Trophoblast cell (in vitro differentiated cells and primary cell): ENCODE results near the gene BTAF1.

ENCODE experiments used
- DNase-seq, 2 donors: peaks; one replicate each; pipeline ENCODE4 v3.0.0-alpha.2; 2016
- H2AFZ ChIP-seq: 2 replicates; pipeline ENCODE4 v1.6.1; 2013; ENCODE audit warnings: low read length, moderate library complexity, mild to moderate bottlenecking; ENCODE audit not compliant: insufficient read depth, poor library complexity
- H2AK5ac ChIP-seq: 2 replicates; pipeline ENCODE4 v1.6.1; 2013; ENCODE audit warnings: mild to moderate bottlenecking, low read length
- H2BK120ac ChIP-seq: 2 replicates; pipeline ENCODE4 v1.6.1; 2013; ENCODE audit warnings: low read length, mild to moderate bottlenecking, moderate library complexity; ENCODE audit not compliant: insufficient read depth, poor library complexity
- H2BK12ac ChIP-seq: 2 replicates; pipeline ENCODE4 v1.6.1; 2013; ENCODE audit warnings: mild to moderate bottlenecking, low read length, moderate library complexity
- H2BK5ac ChIP-seq: 2 replicates; pipeline ENCODE4 v1.6.1; 2013; ENCODE audit warnings: low read length, low read depth, moderate library complexity, mild to moderate bottlenecking; ENCODE audit not compliant: poor library complexity
- H3K14ac ChIP-seq: 2 replicates; pipeline ENCODE4 v1.6.1; 2013; ENCODE audit warnings: mild to moderate bottlenecking, low read length
- H3K18ac ChIP-seq: 2 replicates; pipeline ENCODE4 v1.6.1; 2013; ENCODE audit warnings: mild to moderate bottlenecking, low read length
- H3K23ac ChIP-seq: 2 replicates; pipeline ENCODE4 v1.6.1; 2013; ENCODE audit warnings: low read length
- H3K27ac ChIP-seq: 2 replicates; pipeline ENCODE4 v1.5.1; 2013; ENCODE audit warnings: low read depth, mild to moderate bottlenecking, inconsistent platforms, low read length, moderate library complexity
- H3K27me3 ChIP-seq: 2 replicates; pipeline ENCODE4 v1.6.1; 2013; ENCODE audit warnings: inconsistent platforms, mild to moderate bottlenecking, low read length, moderate library complexity; ENCODE audit not compliant: insufficient read depth
- H3K36me3 ChIP-seq, 2 experiments: 1 replicate in 1 of 2; 2 replicates in 1 of 2; pipeline ENCODE4 v1.6.1; 2013; ENCODE audit warnings: low read length in 2 of 2, mild to moderate bottlenecking in 2 of 2, moderate library complexity in 1 of 2; ENCODE audit not compliant: insufficient read depth in 2 of 2, control insufficient read depth in 1 of 2
- H3K4ac ChIP-seq: 2 replicates; pipeline ENCODE4 v1.6.1; 2013; ENCODE audit warnings: low read depth, mild to moderate bottlenecking, low read length, moderate library complexity
- H3K4me1 ChIP-seq, 2 experiments: 1 replicate in 1 of 2; 2 replicates in 1 of 2; pipeline ENCODE4 v1.6.1; 2013; ENCODE audit warnings: low read length in 2 of 2, mild to moderate bottlenecking in 2 of 2, moderate library complexity in 1 of 2; ENCODE audit not compliant: insufficient read depth in 2 of 2, control insufficient read depth in 1 of 2
- H3K4me2 ChIP-seq: 2 replicates; pipeline ENCODE4 v1.6.1; 2013; ENCODE audit warnings: inconsistent platforms, mild to moderate bottlenecking, low read length, moderate library complexity
- H3K4me3 ChIP-seq: 2 replicates; pipeline ENCODE4 v1.5.1; 2013; ENCODE audit warnings: mild to moderate bottlenecking, low read depth, low read length, inconsistent platforms
- H3K79me1 ChIP-seq: one replicate; pipeline ENCODE4 v1.6.1; 2013; ENCODE audit warnings: low read length
- H3K79me2 ChIP-seq: 2 replicates; pipeline ENCODE4 v1.6.1; 2013; ENCODE audit warnings: low read length, mild to moderate bottlenecking; ENCODE audit not compliant: control insufficient read depth, insufficient read depth, poor library complexity
- H3K9ac ChIP-seq: 2 replicates; pipeline ENCODE4 v1.6.1; 2013; ENCODE audit warnings: mild to moderate bottlenecking, low read length
- H3K9me3 ChIP-seq: 2 replicates; pipeline ENCODE4 v1.6.1; 2013; ENCODE audit warnings: low read depth, mild to moderate bottlenecking, control low read depth, inconsistent platforms, low read length; ENCODE audit not compliant: insufficient read depth
- H4K12ac ChIP-seq: 2 replicates; pipeline ENCODE4 v1.6.1; 2013; ENCODE audit warnings: low read depth, mild to moderate bottlenecking, low read length, moderate library complexity
- H4K8ac ChIP-seq: 2 replicates; pipeline ENCODE4 v1.6.1; 2013; ENCODE audit warnings: low read depth, mild to moderate bottlenecking, low read length, moderate library complexity
- H4K91ac ChIP-seq: one replicate; pipeline ENCODE4 v1.6.1; 2013; ENCODE audit warnings: low read depth, mild to moderate bottlenecking, low read length, moderate library complexity
- WGBS: extraction: QIAGEN DNeasy Blood & Tissue Kit; methylation state at CpG from one replicate; pipeline ENCODE4 v1.1.7; 2013; ENCODE audit warnings: missing lambda C conversion rate; ENCODE audit not compliant: insufficient read length, insufficient coverage; ENCODE audit errors: extremely low coverage; 5-methylcytosine and 5-hydroxymethylcytosine counted together

The BTAF1 gene

GRCh38 chr10:92068900-92069299, 145.3 kb downstream of the BTAF1 start:
- Histone ChIP-seq H3K4me1 (no peaks in the 10 kb centered on the region), H3K79me1 (no peaks in the 10 kb centered on the region), H3K4me3 (no peak overlapping the region), H3K4ac (no peak overlapping the region), H4K8ac (no peak overlapping the region), H4K12ac (no peak overlapping the region), H2BK12ac (no peak overlapping the region), H3K27me3 (no peaks in the 10 kb centered on the region), H3K79me2 (no peaks in the 10 kb centered on the region), H3K9me3 (no peaks in the 10 kb centered on the region), H2AK5ac (no peak overlapping the region), H4K91ac (no peak overlapping the region), H3K23ac (no peak overlapping the region), H3K14ac (no peak overlapping the region), H3K27ac (no peak overlapping the region), H3K36me3 (no peaks in the 10 kb centered on the region), H2BK120ac (no peak overlapping the region), H3K9ac (no peak overlapping the region), H2AFZ (no peak overlapping the region), H3K4me2 (no peak overlapping the region), H2BK5ac (no peak overlapping the region), H3K18ac (no peak overlapping the region)
- DNase-seq: no peak
- no CpG with 5 or more reads among the region's 1 CpG for WGBS

GRCh38 chr10:92074126-92074887, 150.7 kb downstream of the BTAF1 start:
- no peak overlapping the region for H2BK12ac ChIP-seq
- no peaks in the 10 kb centered on the region for H3K27me3 ChIP-seq
- H4K12ac ChIP-seq: no peak overlapping the region
- no peak overlapping the region for H3K18ac ChIP-seq
- H3K27ac ChIP-seq: no peak overlapping the region
- H3K9me3 ChIP-seq: no peaks in the 10 kb centered on the region
- H3K23ac ChIP-seq: no peak overlapping the region
- H2AK5ac ChIP-seq: no peak overlapping the region
- no peak overlapping the region for H4K8ac ChIP-seq
- H3K14ac ChIP-seq: no peak overlapping the region
- H3K79me2 ChIP-seq: no peaks in the 10 kb centered on the region
- H3K79me1 ChIP-seq: no peaks in the 10 kb centered on the region
- H2BK120ac ChIP-seq: no peak overlapping the region
- H4K91ac ChIP-seq: no peak overlapping the region
- H3K4me1 ChIP-seq: no peaks in the 10 kb centered on the region
- no peak for DNase-seq
- no peak overlapping the region for H3K4ac ChIP-seq
- H3K4me2 ChIP-seq: no peak overlapping the region
- no CpG with 5 or more reads among the region's 6 CpGs for WGBS
- H3K9ac ChIP-seq: no peak overlapping the region
- H2AFZ ChIP-seq: no peak overlapping the region
- no peak overlapping the region for H3K4me3 ChIP-seq
- H3K36me3 ChIP-seq: no peaks in the 10 kb centered on the region
- H2BK5ac ChIP-seq: no peak overlapping the region

- Histone ChIP-seq H3K4me1 (no peaks in the 10 kb centered on the region), H2AK5ac (no peak overlapping the region), H3K79me2 (no peaks in the 10 kb centered on the region), H3K18ac (no peak overlapping the region), H3K4ac (no peak overlapping the region), H2BK12ac (no peak overlapping the region), H3K9me3 (no peaks in the 10 kb centered on the region), H3K79me1 (no peaks in the 10 kb centered on the region), H2AFZ (no peak overlapping the region), H3K4me2 (no peak overlapping the region), H2BK120ac (no peak overlapping the region), H3K23ac (no peak overlapping the region), H2BK5ac (no peak overlapping the region), H4K91ac (no peak overlapping the region), H3K14ac (no peak overlapping the region), H3K27ac (no peak overlapping the region), H4K12ac (no peak overlapping the region), H3K9ac (no peak overlapping the region), H3K36me3 (no peaks in the 10 kb centered on the region), H4K8ac (no peak overlapping the region), H3K4me3 (no peak overlapping the region), H3K27me3 (no peaks in the 10 kb centered on the region)
- DNase-seq: no peak
Observed at GRCh38 chr10:92075829-92076228, 152.3 kb downstream of the BTAF1 start.

- H2BK12ac ChIP-seq: no peak overlapping the region
- no peak overlapping the region for H3K9ac ChIP-seq
- H3K18ac ChIP-seq: no peak overlapping the region
- no peaks in the 10 kb centered on the region for H3K79me1 ChIP-seq
- H3K4ac ChIP-seq: no peak overlapping the region
- no peaks in the 10 kb centered on the region for H3K79me2 ChIP-seq
- H2AK5ac ChIP-seq: no peak overlapping the region
- H3K4me2 ChIP-seq: no peak overlapping the region
- H3K36me3 ChIP-seq: no peaks in the 10 kb centered on the region
- H3K4me1 ChIP-seq: no peaks in the 10 kb centered on the region
- no peak overlapping the region for H3K23ac ChIP-seq
- H3K9me3 ChIP-seq: no peaks in the 10 kb centered on the region
- DNase-seq: no peak
- no peak overlapping the region for H3K27ac ChIP-seq
- H4K91ac ChIP-seq: no peak overlapping the region
- no peak overlapping the region for H2BK5ac ChIP-seq
- H2BK120ac ChIP-seq: no peak overlapping the region
- no peaks in the 10 kb centered on the region for H3K27me3 ChIP-seq
- H2AFZ ChIP-seq: no peak overlapping the region
- H4K8ac ChIP-seq: no peak overlapping the region
- no peak overlapping the region for H3K14ac ChIP-seq
- H4K12ac ChIP-seq: no peak overlapping the region
- H3K4me3 ChIP-seq: no peak overlapping the region
Observed at GRCh38 chr10:92076722-92077121, 153.2 kb downstream of the BTAF1 start.
